GM18498 (cell line): Measurements from ENCODE around the gene SLC35D2.

Source experiments
- ATAC-seq: cut with Tn5 transposase; IDR thresholded peaks from one replicate; pipeline ENCODE4 v1.9.1; 2021; ENCODE audit warnings: mild to moderate bottlenecking, moderate library complexity; ENCODE audit not compliant: unreplicated experiment

The SLC35D2 gene

DNA sequence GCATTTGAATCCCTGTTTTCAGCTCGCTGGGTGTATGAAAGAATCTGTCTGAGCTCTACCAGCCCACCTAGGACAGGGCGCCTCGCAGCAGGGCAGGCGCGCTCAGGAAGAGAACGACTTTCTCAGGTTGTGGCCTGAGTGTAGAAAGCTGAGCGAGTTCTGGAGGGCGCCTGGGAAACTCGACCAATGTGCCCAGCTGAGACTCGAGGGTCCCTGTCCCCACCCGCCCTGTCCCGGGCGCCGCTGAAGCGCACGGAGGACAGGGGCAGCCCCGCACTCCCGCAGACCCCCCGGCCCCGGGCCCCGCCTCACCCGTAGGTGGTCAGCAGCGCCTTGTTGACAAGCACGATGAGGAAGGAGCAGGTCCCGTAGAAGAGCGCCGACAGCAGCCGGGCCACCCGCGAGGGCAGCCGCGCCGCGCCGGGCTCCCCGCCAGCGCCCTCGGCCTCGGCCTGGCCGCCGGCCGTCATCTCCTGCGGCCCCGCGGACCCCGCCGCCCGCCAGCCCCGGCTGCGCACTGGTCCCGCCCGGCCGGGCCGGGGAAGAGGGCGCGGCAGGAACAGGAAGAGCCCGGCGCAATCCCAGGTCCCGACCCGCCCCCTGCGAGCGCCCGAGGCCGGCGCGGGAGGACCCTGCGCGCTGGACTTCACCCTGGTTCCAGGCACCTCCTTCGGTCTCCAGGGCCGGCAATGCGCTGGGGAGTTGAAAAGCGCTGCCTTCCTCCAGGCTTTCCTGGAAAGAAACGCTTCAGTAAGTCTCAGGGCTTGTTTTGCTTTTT lies at the start of gene SLC35D2:
SLC35D2 (minus strand) TSS at position 547 of the 778 bp plus-strand sequence; CDS start at position 470, 77 bp downstream.
- no peak for ATAC-seq

DNA sequence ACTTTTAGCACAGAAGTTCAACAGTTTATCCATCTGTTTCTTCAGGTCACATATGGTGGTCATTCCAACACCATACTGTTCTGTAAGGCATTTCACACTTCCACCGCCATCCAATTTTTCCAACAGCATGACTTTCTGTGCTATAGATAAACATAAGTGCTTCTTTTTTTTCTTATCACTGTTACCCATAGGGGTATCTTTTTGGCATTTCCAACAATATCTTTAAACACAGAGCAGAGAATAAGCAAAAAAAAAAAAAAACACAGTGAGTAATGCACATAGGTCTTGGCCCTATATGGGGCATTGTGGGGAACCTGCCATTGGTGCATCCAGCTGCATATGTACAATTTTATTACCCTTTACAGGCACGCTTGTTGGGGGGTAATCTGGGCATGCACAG lies 46.9 kb upstream of the SLC35D2 start:
- no peak for ATAC-seq

DNA sequence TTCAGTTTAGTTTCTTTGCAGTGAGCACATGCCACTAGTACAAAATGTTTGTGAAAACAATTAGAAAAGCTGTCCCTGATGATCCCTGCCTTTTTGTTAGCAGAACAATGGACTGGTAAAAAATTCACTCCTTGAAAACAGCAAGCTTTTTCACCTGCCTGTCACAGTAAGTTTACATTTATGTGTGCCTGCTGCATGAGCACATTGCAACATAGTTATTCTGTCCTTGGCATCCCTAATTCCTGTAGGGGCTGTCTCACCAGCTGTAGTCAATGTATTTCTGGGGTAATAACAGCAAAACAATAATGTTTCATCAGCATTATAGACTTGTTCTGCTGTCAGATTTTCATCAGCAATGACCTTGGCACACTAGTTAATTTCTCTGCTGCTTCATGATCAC lies 46.2 kb upstream of the SLC35D2 start:
- no peak for ATAC-seq

GRCh38 chr9:96425500-96426169 lies 42.1 kb upstream of the SLC35D2 start:
- ATAC-seq = no peak

GRCh38 chr9:96423985-96424336 lies 40.5 kb upstream of the SLC35D2 start:
- ATAC-seq = no peak

DNA sequence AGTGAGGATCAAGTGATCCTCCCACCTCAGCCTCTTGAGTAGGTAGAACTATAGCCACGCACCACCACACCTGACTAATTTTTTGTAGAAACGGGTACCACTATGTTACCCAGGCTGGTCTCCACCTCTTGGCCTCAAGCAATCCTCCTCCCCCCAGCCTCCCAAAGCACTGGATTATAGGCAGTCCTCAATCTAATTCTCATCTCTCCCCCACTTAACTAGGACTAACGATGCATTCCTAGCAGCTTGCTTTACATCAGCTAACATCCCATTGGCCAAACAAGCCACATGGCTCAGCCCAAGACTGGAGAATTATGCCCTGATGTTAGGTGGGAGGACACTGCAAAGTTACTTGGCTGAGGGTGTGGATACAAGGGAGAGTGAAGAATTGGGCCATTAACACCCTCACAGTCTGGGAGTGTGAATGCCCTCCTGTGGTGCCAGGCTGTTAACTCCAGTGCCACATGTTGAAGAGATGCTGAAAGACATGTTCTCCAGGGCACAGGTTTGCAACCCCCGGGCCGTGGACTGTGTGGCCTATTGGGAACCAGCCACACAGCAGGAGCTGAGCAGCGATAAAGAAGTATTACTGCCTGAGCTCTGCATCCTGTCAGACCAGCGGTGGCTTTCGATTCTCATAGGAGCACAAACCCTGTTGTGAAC lies 39.9 kb upstream of the SLC35D2 start:
- no peak for ATAC-seq

DNA sequence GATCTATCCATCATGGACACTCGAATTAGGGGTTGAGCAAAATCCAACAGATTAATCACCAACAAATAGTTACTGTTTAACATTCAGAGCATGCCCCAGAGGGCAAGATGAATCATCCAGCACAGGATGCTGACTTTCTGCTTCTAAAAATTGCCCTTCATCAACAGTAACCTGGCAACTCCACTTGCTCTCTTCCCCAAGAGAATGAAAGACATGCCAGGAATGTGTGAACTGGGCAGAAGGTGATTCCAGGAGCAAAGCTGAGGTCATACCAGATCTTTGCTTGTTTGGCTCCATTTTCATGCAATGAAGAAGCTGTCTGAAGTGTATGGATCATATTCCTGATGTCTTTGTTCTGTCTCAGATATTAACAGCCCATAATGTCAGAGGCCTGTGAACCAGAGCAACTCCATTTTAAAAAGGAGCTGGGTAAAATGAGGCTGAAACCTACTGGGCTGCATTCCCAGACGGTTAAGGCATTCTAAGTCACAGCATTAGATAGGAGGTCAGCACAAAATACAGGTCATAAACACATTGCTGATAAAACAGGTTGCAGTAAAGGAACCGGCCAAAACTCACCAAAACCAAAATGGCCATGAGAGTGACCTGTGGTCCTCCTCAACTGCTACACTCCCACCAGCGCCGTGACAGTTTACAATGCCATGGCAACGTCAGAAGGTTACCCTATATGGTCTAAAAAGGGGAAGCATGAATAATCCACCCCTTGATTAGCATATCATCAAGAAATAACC lies 37.1 kb upstream of the SLC35D2 start:
- ATAC-seq = no peak

GRCh38 chr9:96419691-96419969 lies 36.1 kb upstream of the SLC35D2 start:
- no peak for ATAC-seq

- ATAC-seq = peak; percentile 39
Measured at GRCh38 chr9:96418920-96419690, 35.6 kb upstream of the SLC35D2 start.

- ATAC-seq = peak; percentile 73
Measured at GRCh38 chr9:96418083-96418919, 34.8 kb upstream of the SLC35D2 start, which contains the start of gene ZNF367. Gene ZNF367 (minus strand): TSS chr9:96418370. CDS start chr9:96418032, 338 bp downstream.

DNA sequence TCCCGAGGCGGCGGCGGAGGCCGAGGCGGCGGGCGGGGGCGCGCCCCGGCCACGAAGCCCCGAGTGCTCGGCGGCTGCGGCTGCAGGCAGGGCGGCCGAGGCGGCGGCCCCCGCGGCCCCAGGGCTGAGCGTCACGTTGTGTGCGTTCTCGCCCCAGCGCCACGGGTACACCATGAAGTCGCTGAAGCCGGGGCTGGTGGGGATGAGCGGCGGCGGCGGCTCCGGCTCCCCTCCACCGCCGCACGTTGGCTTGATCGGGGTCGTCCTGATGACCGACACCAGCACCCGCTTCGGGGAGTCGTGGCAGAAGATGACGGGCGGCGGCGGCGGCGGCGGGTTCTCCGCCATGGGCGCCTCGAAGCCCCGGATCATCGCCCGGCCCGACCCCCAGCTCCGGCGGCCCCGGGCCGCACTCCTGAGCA lies 34.2 kb upstream of the SLC35D2 start:
- peak; percentile 0 for ATAC-seq

- ATAC-seq = peak; percentile 26
Measured at GRCh38 chr9:96417051-96417586, 33.6 kb upstream of the SLC35D2 start.

- no peak for ATAC-seq
Measured at GRCh38 chr9:96413302-96414221, 30.1 kb upstream of the SLC35D2 start.

DNA sequence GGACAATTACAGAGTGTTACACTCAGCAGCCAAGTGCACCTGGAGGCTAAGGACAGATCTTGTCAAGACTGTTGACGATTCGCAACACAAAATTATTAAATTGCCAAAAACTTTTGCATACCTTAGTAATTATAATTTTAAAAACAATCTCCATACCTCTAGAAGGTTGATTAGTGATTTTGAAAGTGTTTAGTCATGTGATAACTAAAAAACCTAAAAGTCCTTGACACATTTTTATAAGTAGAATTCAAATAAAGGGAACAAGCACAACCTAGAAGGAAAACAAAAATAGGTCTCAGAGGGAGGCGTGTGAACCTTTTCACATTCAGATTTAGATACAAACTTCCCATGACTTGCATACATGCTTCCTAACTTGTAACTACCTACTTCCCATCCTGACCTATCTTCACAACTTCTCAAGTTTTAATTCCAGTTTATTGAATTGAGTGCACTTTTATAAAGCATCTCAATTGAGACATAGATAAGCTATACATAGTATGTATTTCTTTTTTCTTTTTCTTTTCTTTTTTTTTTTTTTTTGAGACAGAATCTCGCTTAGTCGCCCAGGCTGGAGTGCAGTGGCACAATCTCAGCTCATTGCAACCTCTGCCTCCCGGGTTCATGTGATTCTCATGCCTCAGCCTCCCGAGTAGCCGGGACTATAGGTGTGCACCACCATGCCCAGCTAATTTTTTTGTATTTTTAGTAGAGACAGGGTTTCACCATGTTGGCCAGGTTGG lies 28.8 kb upstream of the SLC35D2 start:
- no peak for ATAC-seq

DNA sequence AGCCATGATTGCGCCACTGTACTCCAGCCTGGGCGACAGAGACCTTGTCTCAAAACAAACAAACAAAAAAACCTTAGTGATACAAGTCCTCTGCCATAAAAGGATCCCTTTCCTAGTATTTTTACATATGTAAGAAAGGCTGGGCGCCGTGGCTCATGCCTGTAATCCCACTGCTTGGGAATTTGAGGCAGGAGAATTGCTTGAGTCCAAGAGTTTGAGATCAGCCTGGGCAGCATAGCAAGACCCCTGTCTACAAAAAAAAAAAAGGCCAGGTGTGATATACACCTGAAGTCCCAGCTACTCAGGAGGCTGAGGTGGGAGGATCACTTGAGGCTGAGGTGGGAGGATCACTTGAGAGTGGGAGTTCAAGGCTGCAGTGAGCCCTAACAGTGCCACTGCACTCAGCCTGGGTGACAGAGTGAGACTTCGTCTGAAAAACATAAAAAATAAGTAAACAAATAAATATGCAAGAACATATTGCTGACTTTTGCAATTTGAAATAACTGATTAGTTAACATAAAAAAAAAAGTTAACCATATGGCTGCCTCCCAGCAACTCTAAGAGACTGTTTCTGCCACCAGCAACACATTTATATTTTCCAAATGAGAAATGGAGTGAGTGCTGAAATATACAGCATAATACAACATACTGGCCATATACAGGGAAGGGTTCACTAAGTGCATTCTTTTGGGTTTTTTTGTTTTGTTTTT lies 27.8 kb upstream of the SLC35D2 start:
- ATAC-seq = no peak

DNA sequence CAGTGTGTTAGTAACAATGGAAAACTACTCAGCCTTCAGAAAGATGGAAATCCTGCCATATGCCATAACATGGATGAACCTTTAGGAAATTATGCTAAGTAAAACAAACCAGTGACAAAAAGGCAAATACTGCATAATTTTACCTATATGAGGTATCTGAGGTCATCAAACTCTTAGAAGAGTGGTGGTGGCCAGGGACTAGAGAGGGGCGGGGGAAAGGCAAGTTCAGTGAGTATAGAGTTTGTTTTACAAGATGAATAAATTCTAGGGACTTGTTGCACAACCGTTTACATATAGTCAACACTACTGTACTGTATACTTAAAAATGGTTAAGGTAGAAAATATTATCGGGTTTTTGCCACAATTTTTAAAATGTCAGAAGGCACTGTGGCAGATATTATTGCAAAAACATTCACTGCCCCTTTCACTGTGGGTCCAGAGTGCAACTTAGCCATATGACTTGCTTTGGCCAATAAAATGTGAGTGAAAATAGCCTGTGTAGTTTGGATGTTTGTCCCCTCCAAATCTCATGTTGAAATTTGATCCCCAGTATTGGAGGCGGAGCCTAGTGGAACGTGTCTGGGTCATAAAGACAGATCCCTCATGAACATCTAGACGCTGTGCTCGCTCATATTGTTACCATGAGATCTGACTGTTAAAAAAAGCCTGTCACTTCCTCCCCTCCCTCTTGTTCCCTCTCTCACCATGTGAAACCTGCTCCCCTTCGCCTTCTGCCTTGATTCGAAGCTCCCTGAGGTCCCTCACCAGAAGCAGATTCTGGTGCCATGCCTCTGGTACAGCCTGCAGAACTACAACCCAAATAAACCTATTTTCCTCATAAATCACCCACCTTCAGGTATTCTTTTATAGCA lies 25.1 kb upstream of the SLC35D2 start:
- no peak for ATAC-seq
